GM12878 (cell line): ENCODE measurements around the gene NCKAP5L. TPM values are rescaled to one million over a fixed set of nuclear protein-coding genes. Genes with fewer than 3 reads are reported as not detected.
"Not testable (repeated sequence)": the region's sequence is repeated elsewhere in the genome, so short reads cannot be mapped to it uniquely, and the experiment has no call there.

Experiments
- ATAC-seq: fragments of 200-7000 bp; cut with Tn5 transposase; 3 replicates; pipeline ENCODE4 v1.9.1; 2020; ENCODE audit warnings: mild to moderate bottlenecking, moderate library complexity
- BruUV-seq: library from RNA; stranded (reverse); fragments of 400-500 nt; replicated peaks from 2 replicates; lab custom pipeline; 2021; lab: Mats Ljungman, UMichigan
- CTCF ChIA-PET: fragments of 300-600 bp; sonication (Branson Sonifier 250); formaldehyde crosslinking; extraction: SDS; loops from one replicate; lab custom pipeline; 2021; ENCODE audit warnings: inconsistent platforms; lab: Yijun Ruan, JAX
- POLR2A ChIA-PET: fragments of 350-600 bp; formaldehyde crosslinking; extraction: SDS; loops from one replicate; lab custom pipeline; 2021; ENCODE audit warnings: inconsistent platforms; lab: Charles Lee
- RAD21 ChIA-PET: fragments of 300-600 bp; sonication (Branson Sonifier 250); formaldehyde crosslinking; loops from one replicate; lab custom pipeline; 2023; ENCODE audit warnings: antibody characterized with exemption; ENCODE audit not compliant: unreplicated experiment; lab: Charles Lee
- SMC1A ChIA-PET: fragments of 300-600 bp; sonication (Branson Sonifier 250); formaldehyde crosslinking; loops from one replicate; lab custom pipeline; 2023; ENCODE audit not compliant: unreplicated experiment, uncharacterized antibody; lab: Charles Lee
- DNase-seq: peaks from one replicate; pipeline ENCODE4 v3.0.0-alpha.2; 2011; ENCODE audit warnings: low read depth, low spot score
- FAIRE-seq: peaks from 3 replicates; lab custom pipeline; 2011; peaks lifted over from hg19 to GRCh38; lab: Jason Lieb, UNC
- H2AFZ ChIP-seq: 2 replicates; pipeline ENCODE4 v1.6.0; 2011; ENCODE audit warnings: low read depth, low read length, control low read depth; ENCODE audit not compliant: control insufficient read depth
- H3K27ac ChIP-seq: 2 replicates; pipeline ENCODE4 v1.5.1; 2011; ENCODE audit warnings: control low read depth; ENCODE audit not compliant: control insufficient read depth, insufficient read depth
- H3K27me3 ChIP-seq, 2 experiments: replicated peaks in 1 of 2; 2 replicates each; pipeline versions ENCODE4 v1.6.0 to v1.6.1; 2011; ENCODE audit warnings: low read length in 1 of 2; ENCODE audit not compliant: control insufficient read depth in 2 of 2, insufficient read depth in 2 of 2
- H3K36me3 ChIP-seq, 2 experiments: 2 replicates each; pipeline ENCODE4 v1.5.1; 2011; ENCODE audit warnings: low read length in 1 of 2; ENCODE audit not compliant: control insufficient read depth in 2 of 2, insufficient read depth in 2 of 2
- H3K4me1 ChIP-seq: 2 replicates; pipeline ENCODE4 v1.6.1; 2011; ENCODE audit warnings: mild to moderate bottlenecking, low read length, moderate library complexity, mixed read lengths; ENCODE audit not compliant: control insufficient read depth, insufficient read depth
- H3K4me2 ChIP-seq: 2 replicates; pipeline ENCODE4 v1.6.0; 2011; ENCODE audit warnings: control low read depth; ENCODE audit not compliant: control insufficient read depth, insufficient read depth
- H3K4me3 ChIP-seq: fragments of 200-600 bp; sonication (generic); 2 replicates; pipeline ENCODE4 v1.5.1; 2016
- H3K79me2 ChIP-seq: 2 replicates; pipeline ENCODE4 v1.6.0; 2011; ENCODE audit warnings: low read length; ENCODE audit not compliant: control insufficient read depth, insufficient read depth
- H3K9ac ChIP-seq: 2 replicates; pipeline ENCODE4 v1.8.0; 2011; ENCODE audit warnings: low read length, control low read depth, mixed read lengths; ENCODE audit not compliant: control insufficient read depth, insufficient read depth
- H3K9me3 ChIP-seq: replicated peaks from 3 replicates; pipeline ENCODE4 v1.5.1; 2011; ENCODE audit warnings: mild to moderate bottlenecking, low read length; ENCODE audit not compliant: control insufficient read depth, insufficient read depth
- H4K20me1 ChIP-seq: 2 replicates; pipeline ENCODE4 v1.6.0; 2011; ENCODE audit not compliant: control insufficient read depth, insufficient read depth
- BRCA1 ChIP-seq: IDR thresholded peaks from 2 replicates; pipeline ENCODE4 v1.6.1; 2011; ENCODE audit warnings: low read depth, low read length, improper control_type of control experiment
- NR2C2 ChIP-seq: IDR thresholded peaks from 2 replicates; pipeline ENCODE4 v1.6.1; 2011; ENCODE audit warnings: borderline replicate concordance, low read depth; ENCODE audit not compliant: control insufficient read depth, insufficient read length
- NRF1 ChIP-seq: conservative IDR thresholded peaks from 2 replicates; pipeline ENCODE4 v1.6.1; 2011; ENCODE audit warnings: mild to moderate bottlenecking, low read depth, low read length, improper control_type of control experiment
- RBBP5 ChIP-seq: fragments of 200-600 bp; sonication (generic); conservative IDR thresholded peaks from 2 replicates; pipeline ENCODE4 v1.6.1; 2016
- SMC3 ChIP-seq: IDR thresholded peaks from 2 replicates; pipeline ENCODE4 v1.6.1; 2011; ENCODE audit warnings: low read length, improper control_type of control experiment, borderline replicate concordance
- SPI1 ChIP-seq: IDR thresholded peaks from 2 replicates; pipeline ENCODE4 v1.6.1; 2011; ENCODE audit warnings: low read depth, mild to moderate bottlenecking, low read length, moderate library complexity, borderline replicate concordance; ENCODE audit not compliant: insufficient read depth
- TAF1 ChIP-seq: IDR thresholded peaks from 2 replicates; pipeline ENCODE4 v1.6.1; 2011; ENCODE audit warnings: mild to moderate bottlenecking, low read depth, low read length, borderline replicate concordance
- TCF7 ChIP-seq: IDR thresholded peaks from 2 replicates; pipeline ENCODE4 v1.6.1; 2014; ENCODE audit warnings: antibody characterized with exemption, borderline replicate concordance
- WGBS: methylation state at CpG from one replicate; pipeline ENCODE4 v1.1.6; 2016; ENCODE audit warnings: low lambda C conversion rate; ENCODE audit not compliant: insufficient replicate concordance, insufficient coverage; ENCODE audit errors: missing lambda C conversion rate; 5-methylcytosine and 5-hydroxymethylcytosine counted together
- in situ Hi-C: fragments of 300-500 bp; cut with MboI; formaldehyde crosslinking; loops from 9 replicates; pipeline ENCODE4 v1.14.3; 2018; ENCODE audit warnings: mixed read lengths
- intact Hi-C: fragments of 100-400 bp; cut with micrococcal nuclease; formaldehyde crosslinking; loops from one replicate; pipeline ENCODE4 v1.14.2; 2022; ENCODE audit not compliant: unreplicated experiment
- polyA plus RNA-seq, 11 experiments: library from polyadenylated mRNA; depleted of rRNA in 4 of 11; unstranded in 6 of 11; stranded (reverse) in 5 of 11; fragments of >200 nt; fragmentation: Nextera tagmentation in 4 of 11; fragmentation: Illumina TruSeq in 1 of 11; extraction: Ambion mirVana in 4 of 11; extraction: Trizol in 1 of 11; gene quantifications; 1 replicate in 1 of 11; 2 replicates in 10 of 11; pipeline versions ENCODE4 v1.2.1 to v1.2.3, GENCODE V29; 2011 to 2016; ENCODE audit warnings: inconsistent platforms in 2 of 11, missing spikeins in 2 of 11, low read depth in 1 of 11
- total RNA-seq, 4 experiments: library from RNA; depleted of rRNA in 3 of 4; stranded (reverse); fragments of >200 nt in 3 of 4; fragmentation: Illumina TruSeq in 1 of 4; extraction: Trizol in 1 of 4; gene quantifications; 2 replicates each; pipeline versions ENCODE4 v1.2.1 to v1.2.3, GENCODE V29; 2013 to 2021
- TF ChIP-seq, protein P1 (sequence below): IDR thresholded peaks from 2 replicates; pipeline ENCODE4 v1.6.1; 2012; ENCODE audit warnings: low read depth, low read length, improper control_type of control experiment
- TF ChIP-seq, protein P2 (sequence below): fragments of 450-650 bp; conservative IDR thresholded peaks from 2 replicates; pipeline ENCODE4 v1.6.1; 2017; ENCODE audit warnings: mild to moderate bottlenecking, moderate library complexity

Gene NCKAP5L
- total and polyA plus RNA-seq, 10 of the 15 experiments (the other 5 are each of a cell fraction or from before 2014, with no cell fraction given) = 0.03 to 15.8 (median 4.4) TPM

DNA sequence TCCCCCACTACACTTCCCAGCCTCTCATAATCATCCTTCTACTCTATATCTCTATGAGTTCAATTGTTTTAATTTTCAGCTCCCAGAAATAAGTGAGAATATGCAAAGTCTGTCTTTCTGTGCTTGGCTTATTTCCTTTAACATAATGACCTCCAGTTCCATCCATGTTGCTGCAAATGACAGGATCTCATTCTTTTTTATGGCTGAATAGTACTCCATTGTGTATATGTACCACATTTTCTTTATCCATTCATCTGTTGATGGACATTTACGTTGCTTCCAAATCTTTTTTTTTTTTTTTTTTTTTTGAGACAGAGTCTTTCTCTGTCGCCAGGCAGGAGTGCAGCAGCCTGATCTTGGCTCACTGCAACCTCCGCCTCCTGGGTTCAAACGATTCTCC, 27.7 kb upstream of the NCKAP5L start:
- in situ Hi-C loops = not testable (repeated sequence)

DNA sequence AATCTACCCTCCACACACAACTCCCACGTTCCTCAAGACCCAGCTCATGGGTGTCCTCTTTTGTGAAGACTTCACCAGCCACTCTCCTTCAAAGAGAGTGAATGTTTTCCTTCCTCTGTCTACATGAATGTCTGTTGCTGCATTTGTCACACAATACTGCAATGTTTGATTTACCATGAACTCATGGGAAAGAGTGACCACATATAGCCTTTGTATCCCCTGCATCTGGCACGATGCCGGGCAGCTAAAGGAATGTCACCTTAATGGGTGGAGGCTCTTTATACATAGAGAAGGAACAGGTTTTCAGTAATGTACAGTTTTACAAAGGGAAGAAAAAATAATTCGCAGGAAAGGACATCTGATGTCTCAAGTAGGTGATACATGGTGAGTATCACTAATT, 26.8 kb upstream of the NCKAP5L start:
- POLR2A ChIA-PET = no interaction called here
- no peak overlapping the region for H3K9ac ChIP-seq
- FAIRE-seq = no peak
- in situ Hi-C loops (no loop called here), intact Hi-C loops (no loop called here)
- H3K4me3 ChIP-seq = no peak overlapping the region
- RAD21 ChIA-PET = no interaction called here
- H3K4me2 ChIP-seq = no peak overlapping the region
- H3K27ac ChIP-seq = no peak overlapping the region
- H3K79me2 ChIP-seq = no peaks in the 10 kb centered on the region
- H3K4me1 ChIP-seq = no peaks in the 10 kb centered on the region
- CTCF ChIA-PET = interaction anchor here (1.4 to 2.6 kb wide), 2 partner anchors 12 to 211 kb away, joined by 3 to 12 read pairs; no protein-coding TSS in a partner anchor
- no peaks in the 10 kb centered on the region for H3K27me3 ChIP-seq
- no peak for ATAC-seq
- no peak overlapping the region for H2AFZ ChIP-seq
- SMC1A ChIA-PET = no interaction called here
- H4K20me1 ChIP-seq = no peaks in the 10 kb centered on the region
- H3K9me3 ChIP-seq = no peaks in the 10 kb centered on the region
- DNase-seq = no peak
- H3K36me3 ChIP-seq = no peaks in the 10 kb centered on the region
- 45% methylated on average over 4 of the region's 4 CpGs for WGBS
- TF ChIP-seq NR2C2 = no peak
- TF ChIP-seq, protein P1, sequence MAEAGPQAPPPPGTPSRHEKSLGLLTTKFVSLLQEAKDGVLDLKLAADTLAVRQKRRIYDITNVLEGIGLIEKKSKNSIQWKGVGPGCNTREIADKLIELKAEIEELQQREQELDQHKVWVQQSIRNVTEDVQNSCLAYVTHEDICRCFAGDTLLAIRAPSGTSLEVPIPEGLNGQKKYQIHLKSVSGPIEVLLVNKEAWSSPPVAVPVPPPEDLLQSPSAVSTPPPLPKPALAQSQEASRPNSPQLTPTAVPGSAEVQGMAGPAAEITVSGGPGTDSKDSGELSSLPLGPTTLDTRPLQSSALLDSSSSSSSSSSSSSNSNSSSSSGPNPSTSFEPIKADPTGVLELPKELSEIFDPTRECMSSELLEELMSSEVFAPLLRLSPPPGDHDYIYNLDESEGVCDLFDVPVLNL = no peak
- no peak for TF ChIP-seq BRCA1
- no peak for TF ChIP-seq TAF1
- no peak for TF ChIP-seq NRF1
- no peak for TF ChIP-seq SMC3
- TF ChIP-seq SPI1 = no peak
- no peak for TF ChIP-seq TCF7
- TF ChIP-seq RBBP5 = no peak
- TF ChIP-seq, protein P2, sequence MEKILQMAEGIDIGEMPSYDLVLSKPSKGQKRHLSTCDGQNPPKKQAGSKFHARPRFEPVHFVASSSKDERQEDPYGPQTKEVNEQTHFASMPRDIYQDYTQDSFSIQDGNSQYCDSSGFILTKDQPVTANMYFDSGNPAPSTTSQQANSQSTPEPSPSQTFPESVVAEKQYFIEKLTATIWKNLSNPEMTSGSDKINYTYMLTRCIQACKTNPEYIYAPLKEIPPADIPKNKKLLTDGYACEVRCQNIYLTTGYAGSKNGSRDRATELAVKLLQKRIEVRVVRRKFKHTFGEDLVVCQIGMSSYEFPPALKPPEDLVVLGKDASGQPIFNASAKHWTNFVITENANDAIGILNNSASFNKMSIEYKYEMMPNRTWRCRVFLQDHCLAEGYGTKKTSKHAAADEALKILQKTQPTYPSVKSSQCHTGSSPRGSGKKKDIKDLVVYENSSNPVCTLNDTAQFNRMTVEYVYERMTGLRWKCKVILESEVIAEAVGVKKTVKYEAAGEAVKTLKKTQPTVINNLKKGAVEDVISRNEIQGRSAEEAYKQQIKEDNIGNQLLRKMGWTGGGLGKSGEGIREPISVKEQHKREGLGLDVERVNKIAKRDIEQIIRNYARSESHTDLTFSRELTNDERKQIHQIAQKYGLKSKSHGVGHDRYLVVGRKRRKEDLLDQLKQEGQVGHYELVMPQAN = no peak
- no TSS peak for BruUV-seq

More for the DNA sequence above, 27.7 kb upstream of the NCKAP5L start:
- RAD21 ChIA-PET, H3K9ac ChIP-seq, H3K9me3 ChIP-seq, DNase-seq, H3K79me2 ChIP-seq, H3K27me3 ChIP-seq, ATAC-seq, BruUV-seq, FAIRE-seq, H3K4me3 ChIP-seq, H2AFZ ChIP-seq, H3K4me1 ChIP-seq, intact Hi-C loops, H3K4me2 ChIP-seq, H4K20me1 ChIP-seq, H3K36me3 ChIP-seq, H3K27ac ChIP-seq: not testable (repeated sequence)
- ChIA-PET SMC1A (interaction anchor here (0.7 kb wide), 1 partner anchor 917 kb away, joined by 4 read pairs; no protein-coding TSS in a partner anchor), CTCF (interaction anchor here (1.4 to 2.6 kb wide), 2 partner anchors 11 to 210 kb away, joined by 3 to 12 read pairs; no protein-coding TSS in a partner anchor), POLR2A (interaction anchor here (0.6 kb wide), 1 partner anchor 339 kb away, joined by 3 read pairs; no protein-coding TSS in a partner anchor)
- WGBS = no CpG with 5 or more reads among the region's 4 CpGs
